ENCODE data around the gene GNG14.
"Not testable (repeated sequence)": the region's sequence is repeated elsewhere in the genome, so short reads cannot be mapped to it uniquely, and the experiment has no call there.

The GNG14 gene

GRCh38 chr19:12723641-12724426 is 36.0 kb downstream of the GNG14 start, which contains the start of gene TNPO2:
Gene TNPO2, minus strand, starts transcription at chr19:12723932. Its CDS starts 2,955 bp downstream, at chr19:12720977.
- DNase-seq (ENCODE audit: low read depth in 2 of 2): peak; percentile 52 to 60

- DNase-seq (ENCODE audit: low read depth in 2 of 2): not testable (repeated sequence)
These were observed 37.8 kb downstream of the GNG14 start for GRCh38 chr19:12725612-12726011.

GRCh38 chr19:12726988-12727316 is 39.2 kb downstream of the GNG14 start:
- no peak for DNase-seq (ENCODE audit: low read depth in 2 of 2)

GRCh38 chr19:12727745-12728433 is 40.1 kb downstream of the GNG14 start:
- no peak for DNase-seq (ENCODE audit: low read depth in 2 of 2)

GRCh38 chr19:12730064-12730463 is 42.3 kb downstream of the GNG14 start:
- DNase-seq (ENCODE audit: low read depth in 2 of 2): no peak

GRCh38 chr19:12731337-12731736 is 43.5 kb downstream of the GNG14 start:
- DNase-seq (ENCODE audit: low read depth in 2 of 2): no peak

GRCh38 chr19:12733369-12734214 is 45.8 kb downstream of the GNG14 start:
- DNase-seq (ENCODE audit: low read depth in 2 of 2): peak; percentile 23 to 29

- peak; percentile 65 to 68 for DNase-seq (ENCODE audit: low read depth in 2 of 2)
These were observed 49.4 kb downstream of the GNG14 start, which contains the start of gene GET3 for GRCh38 chr19:12736995-12737834. Gene GET3, plus strand, starts transcription at chr19:12737497. Its CDS starts 9 bp downstream, at chr19:12737506.

GRCh38 chr19:12737835-12738351 is 50.1 kb downstream of the GNG14 start:
- no peak for DNase-seq (ENCODE audit: low read depth in 2 of 2)
